Psoas muscle (tissue), 8 donors: ENCODE data around the gene SLC24A3. TPM values are rescaled to one million over a fixed set of nuclear protein-coding genes. Genes with fewer than 3 reads are reported as not detected.
A peak's percentile ranks its signal among the peaks of the same experiment; 100 is the strongest.

Experiments
- ATAC-seq, 4 donors: fragments of 200-7000 bp; cut with Tn5 transposase; one replicate each; pipeline ENCODE4 v1.9.1; 2020; ENCODE audit warnings: moderate library complexity in 3 of 4, mild to moderate bottlenecking in 2 of 4
- DNase-seq, 2 donors: peaks; one replicate each; pipeline ENCODE4 v3.0.0-alpha.2; 2020
- H3K27ac ChIP-seq: fragments of 200-600 bp; one replicate; pipeline ENCODE4 v1.8.0; 2022
- H3K27me3 ChIP-seq, 3 donors: fragments of 200-600 bp in 1 of 3; one replicate each; pipeline versions ENCODE4 v1.6.1 to v1.8.0; 2013 to 2022; ENCODE audit warnings: low read length in 2 of 3, mild to moderate bottlenecking in 2 of 3, moderate library complexity in 1 of 3; ENCODE audit not compliant: insufficient read depth in 3 of 3
- H3K36me3 ChIP-seq, 2 donors: fragments of 200-600 bp in 1 of 2; one replicate each; pipeline versions ENCODE4 v1.6.1 to v1.8.0; 2013 to 2022; ENCODE audit warnings: low read depth in 1 of 2, mild to moderate bottlenecking in 1 of 2, moderate library complexity in 1 of 2; ENCODE audit not compliant: insufficient read depth in 1 of 2
- H3K4me1 ChIP-seq: fragments of 200-600 bp; one replicate; pipeline ENCODE4 v1.8.0; 2022
- H3K4me3 ChIP-seq: fragments of 200-600 bp; one replicate; pipeline ENCODE4 v1.8.0; 2022; ENCODE audit warnings: mild to moderate bottlenecking
- H3K9me3 ChIP-seq: fragments of 200-600 bp; one replicate; pipeline ENCODE4 v1.8.0; 2022
- CTCF ChIP-seq: fragments of 200-600 bp; IDR thresholded peaks from one replicate; pipeline ENCODE4 v1.8.0; 2022; ENCODE audit warnings: antibody characterized with exemption
- WGBS, 3 donors: extraction: QIAGEN DNeasy Blood & Tissue Kit; methylation state at CpG; one replicate each; pipeline versions ENCODE4 v1.1.6 to v1.1.7; 2013; 5-methylcytosine and 5-hydroxymethylcytosine counted together
- intact Hi-C, 2 donors: fragments of 100-400 bp; cut with DNase I; formaldehyde crosslinking; loops; one replicate each; pipeline versions ENCODE4 v1.11.0 to v1.14.2; 2022
- polyA plus RNA-seq, 3 donors: library from polyadenylated mRNA; stranded (reverse); fragments of 200-250 nt; gene quantifications; one replicate each; pipeline ENCODE4 v1.2.3, GENCODE V29; 2013
- total RNA-seq, 4 donors: library from RNA; stranded (reverse); fragmentation: NEBNext Ultra II Directional in 2 of 4; extraction: Animal tissue kit (Norgen Biotek cat#: 25700) in 2 of 4; gene quantifications; one replicate each; pipeline versions ENCODE4 v1.2.1 to v1.2.4, GENCODE V29; 2021 to 2023
- donor health status: healthy with polysubstance abuse.
- donor health status: DM: no; HTN: no; CAD: no; lungs with moderate emphysema.
- donor health status: Bipolar disorder and iron deficiency.
- donor health status: healthy.
- donor health status: DM: yes; HTN: yes; CAD: no.
- donor health status: DM: no; HTN: no; CAD: no.
- donor health status: DM: no; HTN: no; CAD: no.
- donor health status: DM: yes; HTN: yes; CAD: no.

SLC24A3 gene
- total and polyA plus RNA-seq, 7 donors = 3.0 to 24.4 (median 8.2) TPM

GRCh38 chr20:19683822-19684221 lies 471.4 kb downstream of the SLC24A3 start:
- Histone ChIP-seq H3K9me3 (no peaks in the 10 kb centered on the region), H3K4me3 (no peak overlapping the region), H3K27ac (no peak overlapping the region), H3K27me3 (no peaks in the 10 kb centered on the region), H3K4me1 (peaks cover 6% of the 10 kb centered on the region), H3K36me3 (no peaks in the 10 kb centered on the region)
- 90 to 97% (median 93%) methylated on average over 3 of the region's 3 CpGs for WGBS, 3 donors
- ATAC-seq (no peak), DNase-seq (no peak)
- intact Hi-C loops = no loop called here
- TF ChIP-seq CTCF = no peak

- ATAC-seq (peak; percentile 89 to 95 (median 93)), DNase-seq (peak; percentile 76 to 89)
- WGBS, 3 donors = 56 to 60% (median 59%) methylated on average over 13 of the region's 13 CpGs
- peaks cover 27% of the 10 kb centered on the region for H3K4me1 ChIP-seq
- H3K27ac ChIP-seq = peak overlapping the region; percentile 42
- H3K4me3 ChIP-seq = no peak overlapping the region
- H3K9me3 ChIP-seq = no peaks in the 10 kb centered on the region
- no peaks in the 10 kb centered on the region for H3K36me3 ChIP-seq
- H3K27me3 ChIP-seq = no peaks in the 10 kb centered on the region
- intact Hi-C loops = no loop called here
- peak; percentile 75 for TF ChIP-seq CTCF
Observed at GRCh38 chr20:19688031-19688806, 475.8 kb downstream of the SLC24A3 start.

- DNase-seq (no peak), ATAC-seq (no peak)
- intact Hi-C loops = loop anchor here (5.0 to 10.0 kb wide), 9 partner anchors 47 to 307 kb away; partner anchors contain the start of gene RIN2 (in 1 of the 2)
- no peaks in the 10 kb centered on the region for H3K36me3 ChIP-seq
- H3K27ac ChIP-seq = peak overlapping the region; percentile 79
- no peak overlapping the region for H3K4me3 ChIP-seq
- no peaks in the 10 kb centered on the region for H3K9me3 ChIP-seq
- TF ChIP-seq CTCF = no peak
- WGBS, 3 donors = 58 to 68% (median 60%) methylated on average over 5 of the region's 5 CpGs
- H3K27me3 ChIP-seq = no peaks in the 10 kb centered on the region
- peaks cover 37% of the 10 kb centered on the region for H3K4me1 ChIP-seq
Observed at GRCh38 chr20:19690462-19690861, 478.0 kb downstream of the SLC24A3 start.

DNA sequence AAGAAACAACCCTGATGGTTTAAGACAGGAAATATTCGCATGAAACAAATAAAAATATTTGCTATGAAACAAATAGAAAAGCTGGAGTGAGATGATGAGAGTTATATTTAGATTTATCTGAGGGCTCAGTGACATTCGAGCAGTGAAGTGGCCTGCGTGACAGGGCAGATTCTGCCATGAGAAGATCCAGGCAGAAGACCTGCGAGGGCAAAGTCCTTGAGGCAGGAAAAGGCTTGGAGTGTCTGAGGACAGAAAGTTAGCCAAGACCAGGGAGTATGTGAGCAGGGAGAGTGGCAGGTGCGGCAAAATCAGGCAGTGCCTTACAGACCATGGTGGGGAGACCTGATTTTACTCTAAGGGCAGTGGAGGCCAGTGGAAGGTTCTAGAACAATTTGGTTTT lies 478.7 kb downstream of the SLC24A3 start:
- no peak for TF ChIP-seq CTCF
- no peaks in the 10 kb centered on the region for H3K27me3 ChIP-seq
- no peaks in the 10 kb centered on the region for H3K36me3 ChIP-seq
- intact Hi-C loops = loop anchor here (5.0 to 10.0 kb wide), 9 partner anchors 46 to 306 kb away; partner anchors contain the start of gene RIN2 (in 1 of the 2)
- H3K9me3 ChIP-seq = no peaks in the 10 kb centered on the region
- WGBS, 3 donors = 37 to 79% (median 47%) methylated on average over 5 of the region's 5 CpGs
- H3K27ac ChIP-seq = peak overlapping the region; percentile 79
- peak in 3 of 4 donors; percentile 46 to 64 (median 53) for ATAC-seq
- DNase-seq = no peak
- H3K4me1 ChIP-seq = peaks cover 39% of the 10 kb centered on the region
- no peak overlapping the region for H3K4me3 ChIP-seq
